ENCODE results near the gene MARVELD1.
"Not testable (repeated sequence)": the region's sequence is repeated elsewhere in the genome, so short reads cannot be mapped to it uniquely, and the experiment has no call there.

MARVELD1 gene

DNA sequence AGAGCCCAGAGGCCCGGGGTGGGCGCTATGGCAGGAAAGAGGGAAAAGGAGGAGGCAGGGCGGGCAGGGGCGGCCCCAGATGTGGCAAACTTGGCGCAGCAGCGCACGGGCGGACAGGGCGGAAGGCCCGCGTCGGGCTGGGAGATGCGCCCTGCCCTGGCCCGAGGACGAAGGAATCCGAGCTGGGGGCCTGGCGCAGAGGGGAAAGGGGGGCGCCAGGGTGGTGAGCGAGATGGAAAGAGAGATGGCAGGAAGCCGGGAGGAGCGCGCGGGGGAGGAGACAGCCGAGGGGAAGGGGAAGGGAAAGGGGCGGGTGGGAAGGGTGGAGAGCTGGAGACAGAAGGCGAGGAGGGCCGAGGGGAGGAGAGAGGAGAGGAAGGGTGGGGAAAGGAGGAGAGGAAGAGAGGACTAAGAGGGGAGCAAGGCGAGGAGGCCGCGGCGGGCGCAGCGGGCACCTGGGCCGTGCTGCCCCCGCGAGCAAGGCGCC, at the start of gene MARVELD1:
TSS of gene MARVELD1 (plus strand) at position 392 of the 487 bp plus-strand sequence. CDS start 147 bp downstream, outside the sequence.
- peak; percentile 59 for DNase-seq

- no peak for DNase-seq
Observed at GRCh38 chr10:97664282-97664850, 49.2 kb upstream of the MARVELD1 start.

DNA sequence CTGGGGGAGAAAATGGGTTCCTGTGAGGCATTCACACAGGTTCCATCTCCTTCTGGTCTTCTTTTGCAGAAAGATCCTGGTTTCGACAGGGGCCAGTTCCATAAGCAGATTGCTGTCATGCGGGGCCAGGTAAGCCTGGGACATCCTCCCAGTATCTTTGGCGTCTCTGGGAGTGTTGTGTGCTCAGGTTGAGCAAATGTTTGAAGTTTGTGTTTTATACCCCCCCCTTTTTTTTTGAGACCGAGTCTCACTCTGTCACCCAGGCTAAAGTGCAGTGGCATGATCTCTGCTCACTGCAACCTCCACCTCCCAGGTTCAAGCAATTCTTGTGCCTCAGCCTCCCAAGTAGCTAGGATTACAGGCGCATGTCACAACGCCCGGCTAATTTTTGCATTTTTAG, 46.5 kb upstream of the MARVELD1 start:
- DNase-seq: no peak

- DNase-seq: no peak
Observed at GRCh38 chr10:97667463-97667862, 46.1 kb upstream of the MARVELD1 start.

- no peak for DNase-seq
Observed at GRCh38 chr10:97669571-97669970, 44.0 kb upstream of the MARVELD1 start.

DNA sequence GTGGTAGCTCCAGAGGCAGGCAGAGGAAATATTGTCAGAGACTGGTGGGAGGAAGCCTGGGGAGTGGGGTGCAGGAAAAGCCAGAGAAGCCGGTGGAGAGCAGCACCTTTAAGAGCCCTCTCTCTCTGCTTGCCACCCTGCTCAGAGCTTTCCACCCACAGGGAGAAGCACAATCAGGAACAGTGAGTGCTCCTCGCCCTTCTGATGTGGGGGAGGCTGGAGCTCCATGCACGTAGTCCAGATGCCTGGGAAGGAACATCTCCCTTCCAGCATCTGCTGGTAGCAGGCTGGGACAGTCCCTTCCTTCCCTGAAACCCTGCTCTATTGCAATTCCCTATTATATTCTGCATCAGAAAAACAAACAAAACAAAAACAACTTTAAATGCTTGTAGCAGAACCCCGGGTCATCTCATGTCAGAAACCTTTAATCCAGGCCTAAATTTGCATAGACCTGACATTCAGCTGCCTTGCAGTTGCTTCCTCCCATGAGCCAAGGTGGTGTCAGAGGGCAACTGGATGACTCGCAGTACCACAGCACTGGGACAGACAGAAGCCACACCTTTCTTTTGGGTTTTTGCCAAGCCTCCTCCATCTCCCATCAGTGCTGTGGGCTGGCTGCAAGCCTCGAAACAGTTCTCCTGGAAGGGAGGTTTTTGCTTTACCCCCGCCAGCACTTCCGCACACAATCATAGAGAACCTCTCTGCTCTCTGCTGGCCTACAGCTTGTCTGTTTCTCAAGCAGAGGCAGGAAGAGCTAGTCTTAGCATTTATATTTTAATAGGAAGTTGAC, 39.6 kb upstream of the MARVELD1 start:
- no peak for DNase-seq

DNA sequence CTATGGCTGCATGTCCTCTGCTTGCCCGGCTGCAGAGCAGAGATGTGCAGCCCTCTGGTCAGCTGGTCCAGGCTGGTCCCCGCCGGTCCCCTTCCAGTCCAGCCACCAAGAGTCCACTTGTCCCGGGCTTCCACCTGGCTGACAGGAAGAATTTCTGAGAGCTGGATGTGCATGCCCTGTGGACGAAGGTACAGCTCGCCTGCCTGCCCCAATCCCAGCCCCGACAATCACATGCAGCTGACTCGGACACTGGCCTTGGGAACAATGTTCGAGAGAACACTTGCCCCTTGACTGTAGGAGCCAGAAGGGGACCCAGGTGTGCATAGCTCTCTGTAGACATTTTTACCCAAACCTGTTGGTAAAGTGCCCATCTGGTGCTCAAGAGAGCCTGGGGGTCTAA, 38.3 kb upstream of the MARVELD1 start:
- DNase-seq: no peak

DNA sequence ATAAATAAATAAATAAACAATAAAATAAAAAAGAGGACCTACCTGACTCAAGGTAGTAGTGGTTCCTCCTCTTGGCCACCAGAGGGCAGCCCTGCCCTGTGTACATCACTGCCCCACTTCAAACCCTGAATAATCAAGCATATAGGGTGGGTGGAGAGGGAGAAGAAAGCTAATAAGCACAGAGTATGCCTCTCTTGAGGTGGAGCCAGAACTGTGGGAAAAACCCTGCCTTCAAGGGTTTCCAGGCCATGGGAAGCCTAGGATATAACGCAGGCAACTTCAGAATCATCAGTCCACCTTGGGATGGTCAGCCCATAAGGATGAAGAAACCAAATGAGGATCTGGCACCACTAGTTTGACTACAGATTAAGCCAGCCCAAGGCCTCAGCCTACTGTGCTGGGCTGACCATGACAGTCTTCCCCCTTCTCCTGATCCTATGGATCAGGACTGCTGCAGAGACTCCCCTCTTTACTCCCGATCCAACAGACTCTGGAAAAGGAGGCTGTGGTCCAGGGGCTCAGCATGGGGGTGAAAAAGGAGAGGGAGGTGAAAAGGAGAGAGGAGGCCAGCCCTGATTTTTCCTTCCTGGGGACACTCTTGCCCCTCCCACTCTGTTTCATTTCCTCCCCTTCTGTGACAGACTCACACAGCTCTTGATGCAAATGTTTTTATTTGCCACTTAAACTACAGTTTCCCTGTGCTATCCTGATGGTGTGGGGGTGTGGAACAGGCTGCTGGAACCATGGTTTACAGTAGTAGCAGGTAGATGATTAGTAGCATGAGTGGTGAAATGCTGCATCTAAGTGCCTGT, 36.6 kb upstream of the MARVELD1 start:
- no peak for DNase-seq

GRCh38 chr10:97679594-97679993, 33.9 kb upstream of the MARVELD1 start:
- no peak for DNase-seq

DNA sequence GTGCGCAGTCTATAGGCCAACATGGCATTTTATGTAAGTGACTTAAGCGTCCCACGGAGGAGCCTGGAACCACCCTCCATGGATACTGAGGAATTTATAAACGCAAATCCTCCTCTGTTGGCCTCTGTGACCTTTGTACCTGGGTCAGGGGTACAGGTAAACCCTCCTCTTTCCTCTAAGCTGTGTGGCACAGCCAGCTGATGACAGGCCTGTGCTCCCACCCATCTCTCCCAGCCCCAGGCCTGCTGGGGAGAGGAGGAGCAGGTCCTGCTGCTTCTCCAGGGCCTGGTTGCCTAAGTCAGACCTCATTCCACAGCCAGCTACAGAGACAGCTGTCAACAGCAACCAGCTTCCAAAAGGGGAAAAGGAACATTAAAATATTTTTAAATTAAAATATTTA, 31.5 kb upstream of the MARVELD1 start:
- DNase-seq: no peak

DNA sequence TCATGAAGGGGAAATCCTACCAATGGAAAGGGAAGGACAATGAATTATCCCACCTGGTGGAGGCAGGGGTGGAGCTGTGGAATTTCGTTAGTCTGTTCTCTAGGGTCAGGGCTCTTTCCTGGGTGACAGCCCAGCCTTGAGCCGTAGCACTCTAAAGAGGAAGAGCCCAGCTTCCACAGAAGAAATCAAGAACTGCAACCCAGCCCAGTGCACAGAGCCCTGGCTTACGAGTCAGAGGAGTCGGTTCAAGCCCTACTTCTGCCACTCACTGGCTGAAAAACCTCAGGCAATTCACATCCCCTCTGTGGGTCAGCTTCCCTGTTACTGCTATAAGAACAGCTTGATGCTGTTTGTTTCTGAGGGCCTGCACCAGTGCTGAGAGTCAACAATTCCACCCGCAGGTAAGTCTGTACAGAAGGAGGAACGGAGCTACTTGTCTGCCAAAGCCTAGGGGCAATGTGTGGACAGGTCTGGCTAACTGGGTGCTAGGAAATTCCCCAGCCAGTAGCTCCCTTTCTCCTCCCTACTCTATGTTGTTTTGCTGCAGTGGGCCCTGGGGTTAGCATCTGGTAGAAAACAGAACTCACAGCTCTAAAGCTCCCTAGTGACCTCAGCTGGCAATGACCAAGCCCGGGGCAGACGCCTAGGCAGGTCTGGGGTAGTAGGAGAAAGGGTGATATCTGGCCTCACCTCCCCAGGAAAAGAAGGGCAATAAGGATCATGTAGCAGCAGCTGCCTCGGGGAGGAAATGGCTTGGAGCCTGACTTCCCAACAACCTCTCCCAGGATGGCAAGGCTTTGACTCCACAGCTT, 29.8 kb upstream of the MARVELD1 start:
- no peak for DNase-seq

DNA sequence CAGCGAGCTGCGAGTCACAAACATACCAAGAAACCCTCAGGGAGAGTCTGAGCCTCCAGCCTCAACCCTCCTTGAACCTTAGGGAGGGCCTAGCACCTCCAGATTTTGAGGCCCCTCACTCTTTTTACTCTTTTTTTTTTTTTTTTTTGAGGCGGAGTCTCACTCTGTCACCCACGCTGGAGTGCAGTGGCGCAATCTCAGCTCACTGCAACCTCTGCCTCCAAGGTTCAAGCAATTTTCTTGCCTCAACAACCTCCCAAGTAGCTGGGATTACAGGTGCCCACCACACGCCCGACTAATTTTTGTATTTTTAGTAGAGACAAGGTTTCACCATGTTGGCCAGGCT, 29.2 kb upstream of the MARVELD1 start:
- not testable (repeated sequence) for DNase-seq

DNA sequence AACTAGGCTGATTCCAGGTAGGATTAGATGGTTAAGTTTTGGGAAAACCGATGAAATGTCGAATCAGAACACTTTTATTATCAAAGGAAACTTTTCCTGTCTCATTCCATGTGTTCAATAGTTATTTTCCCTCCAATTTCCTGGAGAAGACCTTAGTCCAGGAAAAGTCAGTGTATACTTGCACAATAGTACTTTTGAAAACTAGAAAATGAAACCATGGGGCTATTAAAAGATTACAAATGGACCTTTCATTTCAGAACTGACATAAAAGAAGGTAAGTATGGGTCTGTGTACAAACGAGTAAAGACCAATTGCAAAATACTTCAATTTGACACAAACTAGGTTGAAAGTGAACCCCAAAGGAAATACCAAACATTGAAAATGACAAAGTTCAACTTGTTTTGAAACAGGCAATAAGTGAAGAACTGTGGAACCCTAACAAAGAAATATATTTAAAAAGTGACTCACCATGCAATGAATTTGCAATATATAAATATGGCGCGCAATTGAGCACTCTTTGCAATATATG, 28.6 kb upstream of the MARVELD1 start:
- DNase-seq: no peak

DNA sequence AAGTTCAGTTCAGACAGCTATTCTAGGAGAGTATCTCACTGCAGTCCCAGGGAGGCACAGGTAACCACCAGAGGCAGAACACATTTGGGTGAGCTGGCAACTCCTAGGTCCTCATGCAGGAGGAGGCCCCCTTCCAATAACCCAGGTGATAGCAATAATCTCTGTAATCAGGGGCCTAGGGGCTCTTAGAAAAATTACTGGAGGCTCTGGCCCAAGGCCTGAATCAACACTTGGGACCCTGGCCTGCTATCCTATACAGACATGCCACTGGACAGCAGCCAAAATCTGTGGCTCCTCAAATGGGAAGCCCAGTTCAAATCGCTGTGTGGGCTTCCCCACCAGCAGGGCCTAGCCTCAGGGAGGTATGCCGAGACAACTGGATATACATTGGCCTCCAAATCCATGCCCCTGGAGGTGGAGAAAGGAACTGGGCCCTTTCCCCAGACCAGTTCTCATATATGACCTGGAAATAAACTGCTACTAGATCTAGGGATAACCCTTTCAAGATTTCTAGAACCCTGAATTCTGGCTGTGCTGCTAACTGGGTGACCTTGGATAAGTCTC, 28.1 kb upstream of the MARVELD1 start:
- no peak for DNase-seq

- peak; percentile 60 for DNase-seq
Observed at GRCh38 chr10:97686301-97686961, 27.1 kb upstream of the MARVELD1 start.

DNA sequence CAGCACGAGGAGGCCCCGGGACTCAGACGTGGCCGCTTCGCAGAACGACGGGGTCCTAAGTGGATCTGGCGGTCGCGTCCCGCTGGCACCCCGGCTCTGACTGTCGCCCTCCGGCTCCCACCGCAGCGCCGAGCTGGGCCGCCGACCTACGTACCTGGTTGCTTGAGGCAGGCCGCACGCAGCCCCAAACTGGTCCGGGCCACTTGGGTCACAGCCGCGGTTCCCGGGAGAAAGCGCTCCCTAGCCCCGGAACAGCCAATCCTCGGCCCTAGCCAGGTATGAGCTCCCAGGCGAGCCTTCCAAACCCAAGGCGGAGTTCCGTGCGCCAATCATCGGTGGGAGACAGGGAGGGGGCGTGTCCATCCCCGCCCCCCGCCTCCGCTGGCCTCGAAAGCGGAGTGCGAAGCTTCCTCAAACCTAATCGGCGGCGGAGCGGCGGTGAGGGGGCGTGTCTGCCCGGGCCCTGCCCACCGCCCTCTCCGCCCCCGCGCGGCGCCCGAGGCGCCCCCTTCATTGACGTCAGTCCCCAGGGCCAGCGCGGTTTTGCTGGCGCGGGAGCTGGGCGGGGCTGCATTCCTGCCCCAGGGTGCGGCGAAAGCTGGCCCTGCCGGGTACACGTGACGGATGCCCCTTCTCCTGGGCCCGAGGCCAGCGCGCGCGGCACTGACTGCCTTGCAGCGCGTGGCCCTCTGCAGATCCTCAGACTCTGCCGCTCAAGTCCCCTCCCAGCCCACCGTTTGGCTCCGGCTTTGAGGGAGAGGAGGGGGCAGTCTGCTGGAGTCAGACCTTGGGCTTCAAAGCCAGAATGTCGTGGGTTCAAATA, 26.4 kb upstream of the MARVELD1 start, which contains the start of gene AVPI1:
TSS of gene AVPI1 (minus strand) at position 280 of the 823 bp plus-strand sequence. CDS start 7,336 bp downstream, outside the sequence.
- peak; percentile 97 for DNase-seq

DNA sequence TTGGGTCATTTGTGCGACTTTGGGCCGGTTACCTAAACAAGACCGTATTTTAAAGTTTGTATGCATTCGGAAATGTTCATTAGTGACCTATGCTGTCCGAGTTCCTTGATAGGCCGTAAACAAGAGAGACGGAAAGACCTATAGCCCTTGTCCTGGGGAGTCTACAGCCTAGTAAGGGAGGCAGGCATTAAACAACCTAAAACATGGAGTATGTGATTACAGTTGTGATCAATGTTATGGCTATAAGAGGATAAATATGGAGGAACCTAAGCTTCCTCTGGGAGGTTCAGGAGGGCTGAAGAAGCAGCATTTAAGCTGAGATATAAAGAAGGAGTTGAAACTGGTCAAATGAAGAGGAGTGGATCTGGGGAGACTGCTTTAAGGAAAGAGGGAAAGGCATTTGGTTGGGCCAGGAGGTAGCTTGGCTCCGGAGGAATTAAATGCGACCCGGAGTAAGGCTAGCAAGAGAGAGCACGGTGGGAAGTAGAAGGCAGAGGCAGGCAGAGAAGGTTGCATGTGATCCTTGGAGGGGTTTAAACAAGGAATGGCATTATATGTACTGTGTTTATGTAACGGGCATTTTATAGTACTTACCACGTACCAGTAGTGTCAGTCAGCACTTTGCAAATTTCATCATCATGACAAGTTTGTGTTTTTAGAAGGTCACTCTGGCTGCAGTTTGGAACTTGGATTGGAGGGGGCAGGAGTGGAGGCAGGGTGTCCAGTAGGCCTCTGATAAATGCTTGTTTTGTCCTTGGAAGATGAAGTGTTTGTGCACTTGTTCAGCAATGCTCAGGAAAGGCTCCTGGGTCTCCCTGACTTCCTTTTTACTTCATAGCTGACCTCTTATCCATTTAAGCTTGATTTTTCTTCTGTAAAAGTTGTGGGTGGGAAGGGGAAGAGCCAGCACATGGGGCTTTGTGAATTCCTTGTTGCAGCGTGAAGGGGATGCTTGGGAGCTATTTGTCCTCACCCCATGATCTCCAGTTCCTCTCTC, 25.4 kb upstream of the MARVELD1 start:
- no peak for DNase-seq

GRCh38 chr10:97689559-97690020, 23.9 kb upstream of the MARVELD1 start:
- DNase-seq: no peak

DNA sequence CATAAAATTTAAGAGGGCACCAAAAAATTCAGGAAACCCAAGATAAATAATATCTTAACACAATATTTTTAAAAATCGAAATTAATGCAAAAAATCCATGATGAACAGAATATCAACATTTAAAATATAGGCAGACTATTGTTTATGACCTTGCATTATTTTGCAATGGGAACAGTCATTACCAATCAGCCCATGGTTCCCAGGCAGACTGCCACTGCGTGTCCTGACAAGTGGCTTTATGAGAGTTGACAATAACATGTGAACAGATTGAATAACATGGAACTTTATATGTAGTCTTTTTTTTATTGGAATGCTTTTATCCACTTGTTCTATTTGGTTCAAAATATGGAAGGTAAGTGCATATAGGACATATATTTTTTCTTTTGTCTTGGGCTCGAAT, 23.4 kb upstream of the MARVELD1 start:
- DNase-seq: no peak
